22Rv1 (cell line): ENCODE measurements around the gene PARK7.

Experiments used
- ZFX ChIP-seq: fragments of 450-650 bp; IDR thresholded peaks from 2 replicates; pipeline ENCODE4 v1.6.1; 2017; ENCODE audit warnings: antibody characterized with exemption, borderline replicate concordance
- TF ChIP-seq, protein P1 (sequence below): fragments of 450-650 bp; IDR thresholded peaks from 2 replicates; pipeline ENCODE4 v1.5.1; 2017; ENCODE audit warnings: mild to moderate bottlenecking

- TF ChIP-seq, protein P1, sequence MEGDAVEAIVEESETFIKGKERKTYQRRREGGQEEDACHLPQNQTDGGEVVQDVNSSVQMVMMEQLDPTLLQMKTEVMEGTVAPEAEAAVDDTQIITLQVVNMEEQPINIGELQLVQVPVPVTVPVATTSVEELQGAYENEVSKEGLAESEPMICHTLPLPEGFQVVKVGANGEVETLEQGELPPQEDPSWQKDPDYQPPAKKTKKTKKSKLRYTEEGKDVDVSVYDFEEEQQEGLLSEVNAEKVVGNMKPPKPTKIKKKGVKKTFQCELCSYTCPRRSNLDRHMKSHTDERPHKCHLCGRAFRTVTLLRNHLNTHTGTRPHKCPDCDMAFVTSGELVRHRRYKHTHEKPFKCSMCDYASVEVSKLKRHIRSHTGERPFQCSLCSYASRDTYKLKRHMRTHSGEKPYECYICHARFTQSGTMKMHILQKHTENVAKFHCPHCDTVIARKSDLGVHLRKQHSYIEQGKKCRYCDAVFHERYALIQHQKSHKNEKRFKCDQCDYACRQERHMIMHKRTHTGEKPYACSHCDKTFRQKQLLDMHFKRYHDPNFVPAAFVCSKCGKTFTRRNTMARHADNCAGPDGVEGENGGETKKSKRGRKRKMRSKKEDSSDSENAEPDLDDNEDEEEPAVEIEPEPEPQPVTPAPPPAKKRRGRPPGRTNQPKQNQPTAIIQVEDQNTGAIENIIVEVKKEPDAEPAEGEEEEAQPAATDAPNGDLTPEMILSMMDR, result no peak
- no peak for TF ChIP-seq ZFX
Observed at GRCh38 chr1:7912145-7912544, 49.4 kb upstream of the PARK7 start.
